Panc1 (cell line): Measurements from ENCODE around the gene BACH2. TPM values are rescaled to one million over a fixed set of nuclear protein-coding genes. Genes with fewer than 3 reads are reported as not detected.

ENCODE experiments used
- ATAC-seq: fragments of 200-7000 bp; cut with Tn5 transposase; 2 replicates; pipeline ENCODE4 v1.9.1; 2020; ENCODE audit warnings: mild to moderate bottlenecking, moderate library complexity
- BruUV-seq: library from RNA; stranded (reverse); fragments of 400-500 nt; replicated peaks from 2 replicates; lab custom pipeline; 2021; lab: Mats Ljungman, UMichigan
- CTCF ChIA-PET: fragments of 300-600 bp; sonication (Branson Sonifier 250); formaldehyde crosslinking; loops from one replicate; lab custom pipeline; 2022; ENCODE audit warnings: antibody characterized with exemption; lab: Charles Lee
- POLR2A ChIA-PET: fragments of 300-600 bp; sonication (Branson Sonifier 250); formaldehyde crosslinking; loops from one replicate; lab custom pipeline; 2022; ENCODE audit warnings: antibody characterized with exemption; lab: Charles Lee
- DNase-seq: peaks from one replicate; pipeline ENCODE4 v3.0.0-alpha.2; 2010; ENCODE audit warnings: low read depth, low spot score
- H3K27ac ChIP-seq: 2 replicates; pipeline ENCODE4 v1.5.1; 2011; ENCODE audit warnings: mild to moderate bottlenecking, low read length, inconsistent platforms
- H3K27me3 ChIP-seq: fragments of 200-500 bp; sonication (Bioruptor generic); 2 replicates; pipeline ENCODE4 v1.6.0; 2014; ENCODE audit warnings: low read length, inconsistent platforms; ENCODE audit not compliant: control insufficient read depth, insufficient read depth
- H3K36me3 ChIP-seq: fragments of 200-500 bp; sonication (Bioruptor generic); 2 replicates; pipeline ENCODE4 v1.5.1; 2014; ENCODE audit warnings: inconsistent platforms, mild to moderate bottlenecking, low read length, moderate library complexity; ENCODE audit not compliant: control insufficient read depth, insufficient read depth
- H3K4me1 ChIP-seq: 2 replicates; pipeline ENCODE4 v1.5.1; 2011; ENCODE audit warnings: inconsistent platforms, mild to moderate bottlenecking, low read length, moderate library complexity; ENCODE audit not compliant: control insufficient read depth, insufficient read depth
- H3K4me3 ChIP-seq, 2 experiments: 2 replicates each; pipeline ENCODE4 v1.5.1; 2011 to 2012; ENCODE audit warnings: low read depth in 2 of 2, low read length in 2 of 2, mild to moderate bottlenecking in 2 of 2, inconsistent platforms in 1 of 2, moderate library complexity in 1 of 2
- H3K9me3 ChIP-seq: fragments of 200-500 bp; sonication (Bioruptor generic); 2 replicates; pipeline ENCODE4 v1.5.1; 2014; ENCODE audit warnings: low read depth, mild to moderate bottlenecking, inconsistent platforms, low read length, moderate library complexity; ENCODE audit not compliant: control insufficient read depth, insufficient read depth
- POLR2AphosphoS5 ChIP-seq: IDR thresholded peaks from 2 replicates; pipeline ENCODE4 v1.6.1; 2012; ENCODE audit warnings: mild to moderate bottlenecking, low read depth, low read length, moderate library complexity
- SIN3A ChIP-seq: IDR thresholded peaks from 2 replicates; pipeline ENCODE4 v1.6.1; 2012; ENCODE audit warnings: low read depth, mild to moderate bottlenecking, low read length, moderate library complexity, borderline replicate concordance; ENCODE audit not compliant: insufficient read depth
- TCF7L2 ChIP-seq: IDR thresholded peaks from 2 replicates; pipeline ENCODE4 v1.6.1; 2011; ENCODE audit warnings: mild to moderate bottlenecking, low read depth, low read length, inconsistent platforms
- in situ Hi-C: cut with HindIII; loops from 2 replicates; pipeline ENCODE4 v1.10.0; 2016; ENCODE audit warnings: low sequenced_read_pairs, low pct_unique_long_range_greater_than_20kb
- intact Hi-C: fragments of 100-400 bp; cut with micrococcal nuclease; formaldehyde crosslinking; loops from one replicate; pipeline ENCODE4 v1.10.0; 2022; ENCODE audit not compliant: unreplicated experiment
- total RNA-seq: library from RNA; stranded (reverse); gene quantifications from one replicate; pipeline ENCODE4 v1.2.1, GENCODE V29; 2021; ENCODE audit not compliant: unreplicated experiment
- TF ChIP-seq, protein P1 (sequence below), 2 experiments: IDR thresholded peaks; 2 replicates each; pipeline ENCODE4 v1.6.1; 2011 to 2012; ENCODE audit warnings: low read depth in 2 of 2, control low read depth in 1 of 2, low read length in 1 of 2, mild to moderate bottlenecking in 1 of 2, moderate library complexity in 1 of 2; ENCODE audit not compliant: insufficient read depth in 1 of 2
- TF ChIP-seq, protein P2 (sequence below): fragments of 450-650 bp; IDR thresholded peaks from 2 replicates; pipeline ENCODE4 v1.5.1; 2017; ENCODE audit warnings: mild to moderate bottlenecking

The BACH2 gene
- total RNA-seq, 1 experiment from 2014 or later, result 1.6 TPM

DNA sequence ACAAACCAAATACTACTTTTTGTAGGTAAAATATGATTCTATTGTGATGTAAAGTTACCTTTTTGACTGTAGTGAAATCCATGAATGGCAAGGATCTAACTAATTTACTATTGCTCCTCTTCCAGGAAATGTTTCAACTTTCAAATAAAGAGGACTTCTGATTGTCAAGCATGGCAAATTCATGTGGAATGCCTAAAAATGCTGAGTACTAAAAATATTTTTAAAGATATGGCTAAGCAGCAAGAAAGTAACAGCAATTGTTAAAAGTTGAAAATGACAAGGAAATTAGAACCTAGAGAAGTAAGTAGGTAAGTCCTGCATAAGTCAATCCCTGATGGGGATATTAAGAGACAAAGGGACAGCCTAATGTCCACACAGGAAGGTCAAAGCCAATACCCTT lies 126.0 kb downstream of the BACH2 start:
- CTCF ChIA-PET, result no interaction called here
- intact Hi-C loops (no loop called here), in situ Hi-C loops (no loop called here)
- no TSS peak for BruUV-seq
- POLR2A ChIA-PET, result no interaction called here
- Histone ChIP-seq H3K27me3 (no peaks in the 10 kb centered on the region), H3K9me3 (no peaks in the 10 kb centered on the region), H3K4me1 (no peaks in the 10 kb centered on the region), H3K4me3 (no peak overlapping the region), H3K36me3 (no peaks in the 10 kb centered on the region), H3K27ac (no peak overlapping the region)
- no peak for DNase-seq
- ATAC-seq, result no peak
- TF ChIP-seq SIN3A (no peak), TCF7L2 (no peak), POLR2AphosphoS5 (no peak)
- TF ChIP-seq, protein P1, sequence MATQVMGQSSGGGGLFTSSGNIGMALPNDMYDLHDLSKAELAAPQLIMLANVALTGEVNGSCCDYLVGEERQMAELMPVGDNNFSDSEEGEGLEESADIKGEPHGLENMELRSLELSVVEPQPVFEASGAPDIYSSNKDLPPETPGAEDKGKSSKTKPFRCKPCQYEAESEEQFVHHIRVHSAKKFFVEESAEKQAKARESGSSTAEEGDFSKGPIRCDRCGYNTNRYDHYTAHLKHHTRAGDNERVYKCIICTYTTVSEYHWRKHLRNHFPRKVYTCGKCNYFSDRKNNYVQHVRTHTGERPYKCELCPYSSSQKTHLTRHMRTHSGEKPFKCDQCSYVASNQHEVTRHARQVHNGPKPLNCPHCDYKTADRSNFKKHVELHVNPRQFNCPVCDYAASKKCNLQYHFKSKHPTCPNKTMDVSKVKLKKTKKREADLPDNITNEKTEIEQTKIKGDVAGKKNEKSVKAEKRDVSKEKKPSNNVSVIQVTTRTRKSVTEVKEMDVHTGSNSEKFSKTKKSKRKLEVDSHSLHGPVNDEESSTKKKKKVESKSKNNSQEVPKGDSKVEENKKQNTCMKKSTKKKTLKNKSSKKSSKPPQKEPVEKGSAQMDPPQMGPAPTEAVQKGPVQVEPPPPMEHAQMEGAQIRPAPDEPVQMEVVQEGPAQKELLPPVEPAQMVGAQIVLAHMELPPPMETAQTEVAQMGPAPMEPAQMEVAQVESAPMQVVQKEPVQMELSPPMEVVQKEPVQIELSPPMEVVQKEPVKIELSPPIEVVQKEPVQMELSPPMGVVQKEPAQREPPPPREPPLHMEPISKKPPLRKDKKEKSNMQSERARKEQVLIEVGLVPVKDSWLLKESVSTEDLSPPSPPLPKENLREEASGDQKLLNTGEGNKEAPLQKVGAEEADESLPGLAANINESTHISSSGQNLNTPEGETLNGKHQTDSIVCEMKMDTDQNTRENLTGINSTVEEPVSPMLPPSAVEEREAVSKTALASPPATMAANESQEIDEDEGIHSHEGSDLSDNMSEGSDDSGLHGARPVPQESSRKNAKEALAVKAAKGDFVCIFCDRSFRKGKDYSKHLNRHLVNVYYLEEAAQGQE (IDR thresholded peaks at IDR 0.05; ENCODE audit: insufficient read depth in 1 of 2, low read depth in 2 of 2, low read length in 1 of 2), result no peak
- TF ChIP-seq, protein P2, sequence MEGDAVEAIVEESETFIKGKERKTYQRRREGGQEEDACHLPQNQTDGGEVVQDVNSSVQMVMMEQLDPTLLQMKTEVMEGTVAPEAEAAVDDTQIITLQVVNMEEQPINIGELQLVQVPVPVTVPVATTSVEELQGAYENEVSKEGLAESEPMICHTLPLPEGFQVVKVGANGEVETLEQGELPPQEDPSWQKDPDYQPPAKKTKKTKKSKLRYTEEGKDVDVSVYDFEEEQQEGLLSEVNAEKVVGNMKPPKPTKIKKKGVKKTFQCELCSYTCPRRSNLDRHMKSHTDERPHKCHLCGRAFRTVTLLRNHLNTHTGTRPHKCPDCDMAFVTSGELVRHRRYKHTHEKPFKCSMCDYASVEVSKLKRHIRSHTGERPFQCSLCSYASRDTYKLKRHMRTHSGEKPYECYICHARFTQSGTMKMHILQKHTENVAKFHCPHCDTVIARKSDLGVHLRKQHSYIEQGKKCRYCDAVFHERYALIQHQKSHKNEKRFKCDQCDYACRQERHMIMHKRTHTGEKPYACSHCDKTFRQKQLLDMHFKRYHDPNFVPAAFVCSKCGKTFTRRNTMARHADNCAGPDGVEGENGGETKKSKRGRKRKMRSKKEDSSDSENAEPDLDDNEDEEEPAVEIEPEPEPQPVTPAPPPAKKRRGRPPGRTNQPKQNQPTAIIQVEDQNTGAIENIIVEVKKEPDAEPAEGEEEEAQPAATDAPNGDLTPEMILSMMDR, result no peak

DNA sequence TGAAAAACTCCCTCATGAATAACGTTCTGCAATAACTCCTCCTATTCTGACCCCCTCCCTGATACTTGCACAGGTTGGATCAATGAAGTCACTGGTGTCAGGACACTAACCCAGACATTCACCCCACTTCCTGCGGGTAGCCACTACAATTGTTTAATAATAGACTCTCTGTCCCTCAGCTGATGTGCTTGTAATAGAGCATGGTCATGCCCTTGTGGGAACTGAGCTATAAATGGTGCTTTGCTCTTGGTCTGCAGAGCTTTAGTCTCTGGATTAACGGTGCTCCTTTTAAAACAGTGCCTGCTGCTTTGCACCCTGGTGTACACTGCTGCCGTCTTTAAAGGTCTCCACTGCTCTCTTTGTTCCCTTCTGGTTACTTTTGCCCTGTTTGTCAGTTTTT lies 127.3 kb downstream of the BACH2 start:
- in situ Hi-C loops (no loop called here), intact Hi-C loops (no loop called here)
- DNase-seq, result no peak
- CTCF ChIA-PET, result no interaction called here
- H3K4me3 ChIP-seq, result no peak overlapping the region
- H3K36me3 ChIP-seq, result no peaks in the 10 kb centered on the region
- BruUV-seq, result no TSS peak
- no peak for TF ChIP-seq POLR2AphosphoS5
- no peaks in the 10 kb centered on the region for H3K4me1 ChIP-seq
- H3K9me3 ChIP-seq, result no peaks in the 10 kb centered on the region
- H3K27me3 ChIP-seq, result no peaks in the 10 kb centered on the region
- POLR2A ChIA-PET, result no interaction called here
- no peak overlapping the region for H3K27ac ChIP-seq
- ATAC-seq, result no peak

DNA sequence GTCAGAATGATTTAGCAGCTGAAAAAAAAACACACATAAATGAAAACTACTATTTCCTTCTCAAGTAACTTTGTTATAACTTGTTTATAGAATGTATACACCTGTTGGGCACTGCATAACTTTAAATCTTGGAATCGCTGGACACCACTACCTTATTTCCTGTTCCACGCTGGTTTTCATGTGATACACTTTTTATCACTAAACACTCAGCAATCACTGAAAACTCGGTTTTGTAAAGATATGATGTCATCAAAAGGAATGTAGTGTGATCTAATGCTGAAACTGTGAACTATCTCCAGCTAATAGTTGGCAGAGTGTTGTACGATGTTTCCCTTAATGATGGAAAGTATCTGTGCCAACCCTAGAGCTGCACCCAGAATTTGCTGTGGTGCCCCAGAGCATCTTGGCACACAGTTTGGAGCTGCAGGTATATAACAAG lies 127.9 kb downstream of the BACH2 start:
- no peak for DNase-seq
- intact Hi-C loops (no loop called here), in situ Hi-C loops (no loop called here)
- H3K27ac ChIP-seq, result no peak overlapping the region
- H3K4me3 ChIP-seq, result no peak overlapping the region
- ChIA-PET POLR2A (no interaction called here), CTCF (no interaction called here)
- no peaks in the 10 kb centered on the region for H3K36me3 ChIP-seq
- no peaks in the 10 kb centered on the region for H3K9me3 ChIP-seq
- ATAC-seq, result no peak
- TF ChIP-seq, protein P1 (IDR thresholded peaks at IDR 0.05; ENCODE audit: insufficient read depth in 1 of 2, low read depth in 2 of 2, low read length in 1 of 2), result no peak
- TF ChIP-seq POLR2AphosphoS5 (no peak), TCF7L2 (no peak), SIN3A (no peak)
- TF ChIP-seq, protein P2, result no peak
- H3K4me1 ChIP-seq, result no peaks in the 10 kb centered on the region
- H3K27me3 ChIP-seq, result no peaks in the 10 kb centered on the region
- no TSS peak for BruUV-seq
